WTC11 (cell line): ENCODE data around the gene RPL37A. TPM values are rescaled to one million over a fixed set of nuclear protein-coding genes. Genes with fewer than 3 reads are reported as not detected.

ENCODE experiments used
- ATAC-seq: fragments of 200-7000 bp; cut with Tn5 transposase; 2 replicates; pipeline ENCODE4 v1.10.0; 2021; ENCODE audit warnings: mild to moderate bottlenecking, moderate library complexity
- Bru-seq: library from RNA; stranded (reverse); fragments of 400-500 nt; gene quantifications from one replicate; lab custom pipeline; 2021; lab: Mats Ljungman, UMichigan
- CTCF ChIA-PET: fragments of 300-600 bp; sonication (Branson Sonifier 250); formaldehyde crosslinking; loops from one replicate; lab custom pipeline; 2021; ENCODE audit warnings: antibody characterized with exemption; lab: Charles Lee
- POLR2A ChIA-PET: fragments of 350-600 bp; sonication (Branson Sonifier 250); formaldehyde crosslinking; loops from one replicate; lab custom pipeline; 2021; ENCODE audit warnings: antibody characterized with exemption; lab: Charles Lee
- DNase-seq: peaks from one replicate; pipeline ENCODE4 v3.0.0; 2021; ENCODE audit warnings: low spot score
- H3K27ac Mint-ChIP-seq: 2 replicates; pipeline ENCODE4 v1.8.0; 2021; ENCODE audit warnings: mixed read lengths
- H3K27me3 Mint-ChIP-seq: 2 replicates; pipeline ENCODE4 v1.8.0; 2021; ENCODE audit warnings: low read depth, mild to moderate bottlenecking, moderate library complexity, mixed read lengths
- H3K36me3 Mint-ChIP-seq: 2 replicates; pipeline ENCODE4 v1.8.0; 2021; ENCODE audit warnings: mixed read lengths
- H3K4me1 Mint-ChIP-seq: 2 replicates; pipeline ENCODE4 v1.8.0; 2022; ENCODE audit warnings: mixed read lengths
- H3K4me3 Mint-ChIP-seq: 2 replicates; pipeline ENCODE4 v1.8.0; 2021; ENCODE audit warnings: mild to moderate bottlenecking, moderate library complexity, mixed read lengths
- H3K9me3 Mint-ChIP-seq: 2 replicates; pipeline ENCODE4 v1.8.0; 2021; ENCODE audit warnings: mixed read lengths
- ARID4B ChIP-seq: sonication (generic); formaldehyde crosslinking; IDR thresholded peaks from 2 replicates; pipeline ENCODE4 v1.8.0; 2023; ENCODE audit warnings: missing genetic modification reagents, mild to moderate bottlenecking, borderline replicate concordance
- ATF6 ChIP-seq: sonication (generic); formaldehyde crosslinking; IDR thresholded peaks from 2 replicates; pipeline ENCODE4 v1.8.1; 2023; ENCODE audit warnings: mild to moderate bottlenecking, missing genetic modification reagents
- CBFB ChIP-seq: sonication (generic); formaldehyde crosslinking; IDR thresholded peaks from 2 replicates; pipeline ENCODE4 v1.8.1; 2022; ENCODE audit warnings: mild to moderate bottlenecking, low read depth, missing genetic modification reagents
- E2F1 ChIP-seq: sonication (generic); formaldehyde crosslinking; IDR thresholded peaks from 2 replicates; pipeline ENCODE4 v1.8.0; 2022; ENCODE audit warnings: mild to moderate bottlenecking, missing genetic modification reagents
- E2F4 ChIP-seq: sonication (generic); formaldehyde crosslinking; IDR thresholded peaks from 2 replicates; pipeline ENCODE4 v1.8.1; 2022; ENCODE audit warnings: low read depth, mild to moderate bottlenecking, moderate library complexity, missing genetic modification reagents, borderline replicate concordance
- ESRRA ChIP-seq: sonication (generic); formaldehyde crosslinking; IDR thresholded peaks from 2 replicates; pipeline ENCODE4 v1.8.1; 2022; ENCODE audit warnings: mild to moderate bottlenecking, missing genetic modification reagents, borderline replicate concordance
- MAX ChIP-seq: sonication (generic); formaldehyde crosslinking; IDR thresholded peaks from 2 replicates; pipeline ENCODE4 v1.8.0; 2022; ENCODE audit warnings: mild to moderate bottlenecking, missing genetic modification reagents
- NFE2L1 ChIP-seq: sonication (generic); formaldehyde crosslinking; IDR thresholded peaks from 2 replicates; pipeline ENCODE4 v1.8.1; 2023; ENCODE audit warnings: missing genetic modification reagents
- SP1 ChIP-seq: sonication (generic); formaldehyde crosslinking; conservative IDR thresholded peaks from 2 replicates; pipeline ENCODE4 v1.8.1; 2022; ENCODE audit warnings: missing genetic modification reagents
- ZMAT4 ChIP-seq: fragments of 250-450 bp; sonication (Bioruptor Pico); IDR thresholded peaks from 2 replicates; pipeline ENCODE4 v1.9.0; 2021; ENCODE audit warnings: mild to moderate bottlenecking
- ZNF121 ChIP-seq: sonication (generic); formaldehyde crosslinking; IDR thresholded peaks from 2 replicates; pipeline ENCODE4 v1.8.0; 2023; ENCODE audit warnings: missing genetic modification reagents
- ZNF219 ChIP-seq: sonication (generic); formaldehyde crosslinking; IDR thresholded peaks from 2 replicates; pipeline ENCODE4 v1.8.0; 2023; ENCODE audit warnings: missing genetic modification reagents, mild to moderate bottlenecking, borderline replicate concordance
- ZNF232 ChIP-seq: sonication (generic); formaldehyde crosslinking; IDR thresholded peaks from 2 replicates; pipeline ENCODE4 v1.8.0; 2022; ENCODE audit warnings: mild to moderate bottlenecking, missing genetic modification reagents
- ZNF317 ChIP-seq: sonication (generic); formaldehyde crosslinking; IDR thresholded peaks from 2 replicates; pipeline ENCODE4 v1.8.1; 2023; ENCODE audit warnings: low read depth, mild to moderate bottlenecking, moderate library complexity, missing genetic modification reagents, borderline replicate concordance
- ZNF425 ChIP-seq: fragments of 250-450 bp; sonication (Bioruptor Pico); conservative IDR thresholded peaks from 2 replicates; pipeline ENCODE4 v1.9.0; 2021; ENCODE audit warnings: mild to moderate bottlenecking
- ZNF512 ChIP-seq: sonication (generic); formaldehyde crosslinking; IDR thresholded peaks from 2 replicates; pipeline ENCODE4 v1.8.1; 2022; ENCODE audit warnings: missing genetic modification reagents, borderline replicate concordance
- long read RNA-seq, 3 experiments: library from RNA in 1 of 3; library from capped mRNA in 1 of 3; library from polyadenylated mRNA in 1 of 3; unstranded in 2 of 3; stranded (forward) in 1 of 3; transcript quantifications; one replicate each; pipeline ENCODE4 v2.0.0, GENCODE V29; 2021
- total RNA-seq: library from RNA; stranded (reverse); gene quantifications from 3 replicates; pipeline ENCODE4 v1.2.3, GENCODE V29; 2021

Gene RPL37A
- total RNA-seq (3,135 to 3,488 TPM (median 3,463 TPM) in 3 replicates), Bru-seq, nascent RNA (percentile 95 among the genes with signal in this experiment)
- long read RNA-seq, experiment 1, transcript RPL37A-210 (4 exons, 3,647 nt), result major isoform, 343 of 464 reads
- long read RNA-seq, experiment 1, transcript RPL37A-201 (3 exons, 742 nt), result minor isoform, 82 of 464 reads
- long read RNA-seq, experiment 1, partial matches to known transcripts, result 14 of 464 reads
- long read RNA-seq, experiment 1, other reads (novel, unspliced or antisense), result 18 of 464 reads
- long read RNA-seq, experiment 2, transcript RPL37A-203 (5 exons, 698 nt), result minor isoform, 7 of 3,979 reads
- long read RNA-seq, experiment 2, transcript RPL37A-212 (4 exons, 425 nt), result minor isoform, 11 of 3,979 reads
- long read RNA-seq, experiment 2, transcript RPL37A-210 (4 exons, 3,647 nt), result minor isoform, 1,742 of 3,979 reads
- long read RNA-seq, experiment 2, transcript RPL37A-201 (3 exons, 742 nt), result major isoform, 1,997 of 3,979 reads
- long read RNA-seq, experiment 2, partial matches to known transcripts, result 125 of 3,979 reads
- long read RNA-seq, experiment 2, other reads (novel, unspliced or antisense), result 79 of 3,979 reads
- long read RNA-seq, experiment 3, transcript RPL37A-209 (3 exons, 1,701 nt), result major isoform, 18 of 40 reads
- long read RNA-seq, experiment 3, transcript RPL37A-201 (3 exons, 742 nt), result minor isoform, 7 of 40 reads
- long read RNA-seq, experiment 3, partial matches to known transcripts, result 3 of 40 reads
- long read RNA-seq, experiment 3, other reads (novel, unspliced or antisense), result 6 of 40 reads

GRCh38 chr2:216498379-216499352 lies at the start of gene RPL37A:
TSS of gene RPL37A (plus strand) at chr2:216498844. CDS start at chr2:216498875, 31 bp downstream.
- Mint-ChIP-seq H3K27me3 (no peaks in the 10 kb centered on the region), H3K27ac (peak within 1 kb of the TSS; percentile 96), H3K36me3 (peaks cover 50% of the 10 kb centered on the region), H3K4me1 (peaks cover 42% of the 10 kb centered on the region), H3K9me3 (no peaks in the 10 kb centered on the region), H3K4me3 (peak within 1 kb of the TSS; percentile 96)
- ChIA-PET CTCF (interaction anchor here (0.6 to 1.3 kb wide), 12 partner anchors 8 to 668 kb away, joined by 3 to 5 read pairs (median 3); partner anchors contain the start of gene SMARCAL1), POLR2A (interaction anchor here (0.6 to 1.2 kb wide), 6 partner anchors 8 to 197 kb away, joined by 3 to 7 read pairs (median 4); partner anchors contain the start of gene IGFBP5)
- ATAC-seq (peak; percentile 94), DNase-seq (peak; percentile 91)
- TF ChIP-seq E2F4 (CRISPR knock-in tag) (no peak), CBFB (CRISPR knock-in tag) (peak; percentile 68; the same call in 1 of the 2 replicates), ZNF512 (CRISPR knock-in tag) (no peak), ZNF232 (0 out of 2 replicates have a peak, but pooled peaks have one; percentile 75), NFE2L1 (CRISPR knock-in tag) (peak; percentile 83), ESRRA (CRISPR knock-in tag) (no peak), MAX (peak; percentile 88), ARID4B (CRISPR knock-in tag) (peak; percentile 85), ZNF425 (CRISPR knock-in tag) (0 out of 2 replicates have a peak, but pooled peaks have one; percentile 32), ZNF317 (CRISPR knock-in tag) (peak; percentile 52), ZMAT4 (no peak), ZNF121 (CRISPR knock-in tag) (no peak), SP1 (peak; percentile 50; the same call in 1 of the 2 replicates), E2F1 (CRISPR knock-in tag) (peak; percentile 74), ZNF219 (no peak), ATF6 (CRISPR knock-in tag) (no peak)
